ENCODE measurements around the gene CHRM1. TPM values are rescaled to one million over a fixed set of nuclear protein-coding genes. Genes with fewer than 3 reads are reported as not detected.

The CHRM1 gene
- total RNA-seq, 1 donor from 2014 or later: not detected

- DNase-seq (ENCODE audit: low spot score): no peak
Measured at GRCh38 chr11:62905296-62905695, 15.9 kb downstream of the CHRM1 start.

- no peak for DNase-seq (ENCODE audit: low spot score)
Measured at GRCh38 chr11:62902932-62903331, 18.2 kb downstream of the CHRM1 start.

GRCh38 chr11:62898027-62898426 lies 23.1 kb downstream of the CHRM1 start:
- DNase-seq (ENCODE audit: low spot score): no peak

DNA sequence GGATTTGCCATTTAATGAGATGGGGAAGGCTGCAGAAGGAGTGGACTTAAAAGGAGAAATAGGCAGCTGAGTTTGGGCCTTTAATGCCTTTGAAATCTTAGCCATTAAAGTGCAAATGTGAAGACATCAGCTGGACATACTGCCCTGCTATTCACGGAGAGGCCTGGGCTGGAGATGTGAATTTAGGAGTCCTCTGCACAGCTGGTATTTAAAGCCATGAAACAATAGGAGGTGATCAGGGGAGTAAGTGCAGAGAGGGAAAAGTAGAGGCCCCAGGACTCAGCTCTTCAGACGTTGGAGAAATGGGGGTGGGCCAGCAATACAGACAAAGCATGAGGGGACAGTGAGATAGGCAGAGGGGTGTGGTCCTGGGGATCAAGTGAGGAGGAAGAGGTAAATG lies 23.9 kb downstream of the CHRM1 start:
- DNase-seq (ENCODE audit: low spot score): no peak

- DNase-seq (ENCODE audit: low spot score): no peak
Measured at GRCh38 chr11:62896049-62896448, 25.1 kb downstream of the CHRM1 start.

- DNase-seq (ENCODE audit: low spot score): no peak
Measured at GRCh38 chr11:62895501-62895900, 25.7 kb downstream of the CHRM1 start.

DNA sequence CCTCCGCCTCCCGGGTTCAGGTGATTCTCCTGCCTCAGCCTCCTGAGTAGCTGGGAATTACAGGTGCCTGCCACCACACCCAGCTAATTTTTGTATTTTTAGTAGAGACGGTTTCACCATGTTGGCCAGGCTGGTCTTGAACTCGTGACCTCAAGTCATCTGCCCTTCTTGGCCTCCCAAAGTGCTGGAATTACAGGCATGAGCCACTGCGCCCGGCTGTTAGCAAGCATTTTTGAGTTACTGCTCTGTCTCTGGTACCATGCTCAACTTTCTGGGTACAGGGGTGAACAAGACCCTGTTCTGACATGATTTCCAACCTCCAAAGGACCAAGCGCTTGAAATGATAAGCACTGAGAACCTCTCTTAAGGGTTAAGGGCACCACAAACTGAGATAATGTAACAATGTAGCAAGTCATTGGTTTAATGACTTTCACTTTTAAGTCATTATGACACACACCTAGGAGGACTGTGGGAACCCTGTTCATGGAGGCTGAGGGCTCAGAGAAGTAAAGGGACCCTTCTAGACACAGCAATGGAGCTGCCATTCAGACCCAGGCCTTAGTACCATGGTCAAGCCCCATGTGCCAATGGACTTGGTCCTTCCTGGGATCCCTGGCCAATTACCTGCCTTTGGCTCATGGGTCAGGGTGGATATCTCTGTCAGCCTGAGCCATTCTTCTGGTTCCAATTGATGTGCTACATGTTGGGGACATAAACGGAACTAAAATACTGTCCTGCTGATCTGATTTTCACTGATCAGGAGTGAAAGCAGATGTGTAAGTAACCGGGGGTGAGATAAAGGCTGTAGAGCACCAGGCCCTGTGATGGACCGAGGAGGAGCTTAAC lies 28.9 kb downstream of the CHRM1 start:
- no peak for DNase-seq (ENCODE audit: low spot score)

GRCh38 chr11:62889484-62890437 lies 31.4 kb downstream of the CHRM1 start:
- no peak for DNase-seq (ENCODE audit: low spot score)

GRCh38 chr11:62889126-62889483 lies 32.1 kb downstream of the CHRM1 start:
- DNase-seq (ENCODE audit: low spot score): no peak

DNA sequence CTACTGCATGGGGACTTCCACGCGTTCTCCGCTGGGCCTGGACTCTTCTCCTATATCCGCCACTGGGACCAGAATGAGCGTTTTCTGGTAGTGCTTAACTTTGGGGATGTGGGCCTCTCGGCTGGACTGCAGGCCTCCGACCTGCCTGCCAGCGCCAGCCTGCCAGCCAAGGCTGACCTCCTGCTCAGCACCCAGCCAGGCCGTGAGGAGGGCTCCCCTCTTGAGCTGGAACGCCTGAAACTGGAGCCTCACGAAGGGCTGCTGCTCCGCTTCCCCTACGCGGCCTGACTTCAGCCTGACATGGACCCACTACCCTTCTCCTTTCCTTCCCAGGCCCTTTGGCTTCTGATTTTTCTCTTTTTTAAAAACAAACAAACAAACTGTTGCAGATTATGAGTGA lies 32.8 kb downstream of the CHRM1 start:
- no peak for DNase-seq (ENCODE audit: low spot score)

DNA sequence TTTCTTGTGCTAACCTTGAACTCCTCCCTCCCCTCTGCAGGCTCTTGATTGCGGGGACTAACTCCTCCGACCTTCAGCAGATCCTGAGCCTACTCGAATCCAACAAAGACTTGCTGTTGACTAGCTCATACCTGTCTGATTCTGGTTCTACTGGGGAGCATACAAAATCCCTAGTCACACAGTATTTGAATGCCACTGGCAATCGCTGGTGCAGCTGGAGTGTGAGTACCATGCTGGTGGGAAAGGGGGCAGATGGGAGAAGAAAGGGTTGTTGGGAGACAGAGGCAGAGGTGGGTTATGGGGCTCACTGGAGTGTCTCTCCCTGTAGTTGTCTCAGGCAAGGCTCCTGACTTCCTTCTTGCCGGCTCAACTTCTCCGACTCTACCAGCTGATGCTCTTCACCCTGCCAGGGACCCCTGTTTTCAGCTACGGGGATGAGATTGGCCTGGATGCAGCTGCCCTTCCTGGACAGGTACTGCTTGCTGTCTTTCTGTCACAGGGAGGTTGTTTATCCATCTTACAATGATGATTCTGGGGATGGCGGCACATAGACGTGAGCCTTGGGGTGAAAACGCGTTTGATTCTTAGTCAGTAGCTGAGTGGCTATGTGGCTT lies 35.9 kb downstream of the CHRM1 start:
- no peak for DNase-seq (ENCODE audit: low spot score)

DNA sequence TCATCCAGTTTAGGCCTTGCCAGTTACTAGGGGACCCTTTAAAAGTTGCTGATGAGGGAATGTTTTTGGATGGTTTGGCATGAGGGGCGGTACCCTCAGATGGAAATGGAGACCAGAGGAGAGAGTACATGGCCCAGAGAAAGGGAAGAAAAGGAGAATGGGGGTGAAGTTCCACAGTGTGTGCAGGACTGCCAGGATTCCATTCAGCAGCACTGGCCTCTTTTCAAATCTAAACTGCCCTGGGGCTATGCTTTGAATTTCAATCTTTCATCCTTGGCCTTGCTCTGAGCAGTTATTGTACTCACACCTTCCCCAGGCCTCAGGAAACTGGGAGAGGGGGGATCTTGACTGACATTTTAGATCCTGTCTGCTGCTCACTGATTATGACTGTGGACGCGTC lies 37.5 kb downstream of the CHRM1 start:
- no peak for DNase-seq (ENCODE audit: low spot score)

DNA sequence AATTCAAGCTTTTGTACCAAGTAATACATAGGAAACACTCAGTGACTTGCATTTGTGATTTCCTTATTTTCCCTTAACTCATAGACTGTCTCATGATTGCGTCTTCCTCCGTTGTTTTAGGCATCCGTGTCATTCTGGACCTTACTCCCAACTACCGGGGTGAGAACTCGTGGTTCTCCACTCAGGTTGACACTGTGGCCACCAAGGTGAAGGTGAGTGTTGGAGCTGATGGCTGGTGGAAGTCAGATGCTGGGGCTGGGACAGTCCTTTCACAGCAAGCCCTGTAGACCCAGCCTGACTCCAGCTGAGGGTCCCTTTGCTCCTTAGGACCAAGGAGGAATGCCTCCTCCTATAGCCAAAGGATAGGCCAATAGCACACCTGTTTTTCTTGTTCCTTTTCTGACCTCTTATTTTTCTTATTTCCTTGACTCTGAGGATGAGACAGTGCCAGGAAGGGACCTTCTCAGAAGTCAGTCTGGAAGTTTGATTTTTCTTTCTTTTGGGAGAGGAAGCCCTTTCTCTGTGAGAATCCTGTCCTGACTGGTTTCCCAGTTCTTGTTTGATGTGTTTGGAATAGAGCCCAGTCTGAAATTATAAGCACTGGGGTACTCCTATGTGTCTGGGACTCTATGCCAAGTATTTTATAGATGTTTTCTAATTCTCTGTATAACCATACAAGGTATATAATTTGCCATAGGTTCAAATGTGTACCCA lies 38.2 kb downstream of the CHRM1 start:
- no peak for DNase-seq (ENCODE audit: low spot score)

DNA sequence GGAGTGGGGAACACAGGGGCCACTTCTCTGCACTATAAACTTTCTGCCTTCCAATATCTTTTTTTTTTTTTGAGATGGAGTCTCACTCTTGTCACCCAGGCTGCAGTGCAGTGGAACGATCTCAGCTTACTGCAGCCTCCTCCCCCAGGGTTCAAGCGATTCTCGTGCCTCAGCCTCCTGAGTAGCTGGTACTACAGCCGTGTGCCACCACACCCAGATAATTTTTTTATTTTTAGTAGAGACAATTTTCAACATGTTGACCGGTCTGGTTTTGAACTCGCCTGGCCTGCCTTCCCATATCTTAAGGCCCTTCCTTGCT lies 38.8 kb downstream of the CHRM1 start:
- DNase-seq (ENCODE audit: low spot score): no peak

- peak; percentile 98 for DNase-seq (ENCODE audit: low spot score)
Measured at GRCh38 chr11:62881579-62882430, 39.4 kb downstream of the CHRM1 start.

DNA sequence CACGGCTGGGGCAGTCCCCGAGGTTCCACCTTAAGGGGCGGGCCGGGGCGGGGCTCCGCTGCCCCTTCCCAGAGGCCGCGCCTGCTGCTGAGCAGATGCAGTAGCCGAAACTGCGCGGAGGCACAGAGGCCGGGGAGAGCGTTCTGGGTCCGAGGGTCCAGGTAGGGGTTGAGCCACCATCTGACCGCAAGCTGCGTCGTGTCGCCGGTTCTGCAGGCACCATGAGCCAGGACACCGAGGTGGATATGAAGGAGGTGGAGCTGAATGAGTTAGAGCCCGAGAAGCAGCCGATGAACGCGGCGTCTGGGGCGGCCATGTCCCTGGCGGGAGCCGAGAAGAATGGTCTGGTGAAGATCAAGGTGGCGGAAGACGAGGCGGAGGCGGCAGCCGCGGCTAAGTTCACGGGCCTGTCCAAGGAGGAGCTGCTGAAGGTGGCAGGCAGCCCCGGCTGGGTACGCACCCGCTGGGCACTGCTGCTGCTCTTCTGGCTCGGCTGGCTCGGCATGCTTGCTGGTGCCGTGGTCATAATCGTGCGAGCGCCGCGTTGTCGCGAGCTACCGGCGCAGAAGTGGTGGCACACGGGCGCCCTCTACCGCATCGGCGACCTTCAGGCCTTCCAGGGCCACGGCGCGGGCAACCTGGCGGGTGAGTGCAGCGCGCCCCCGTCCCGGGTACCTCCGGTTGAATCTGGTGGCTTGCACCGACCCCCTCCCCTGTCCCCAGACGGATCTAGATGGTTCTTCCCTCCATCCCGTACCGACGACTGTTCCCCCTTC lies 40.2 kb downstream of the CHRM1 start, which contains the start of gene SLC3A2:
Gene SLC3A2 (plus strand): TSS at position 94 of the 776 bp plus-strand sequence. CDS start 128 bp downstream, at position 222.
- DNase-seq (ENCODE audit: low spot score): peak; percentile 93

DNA sequence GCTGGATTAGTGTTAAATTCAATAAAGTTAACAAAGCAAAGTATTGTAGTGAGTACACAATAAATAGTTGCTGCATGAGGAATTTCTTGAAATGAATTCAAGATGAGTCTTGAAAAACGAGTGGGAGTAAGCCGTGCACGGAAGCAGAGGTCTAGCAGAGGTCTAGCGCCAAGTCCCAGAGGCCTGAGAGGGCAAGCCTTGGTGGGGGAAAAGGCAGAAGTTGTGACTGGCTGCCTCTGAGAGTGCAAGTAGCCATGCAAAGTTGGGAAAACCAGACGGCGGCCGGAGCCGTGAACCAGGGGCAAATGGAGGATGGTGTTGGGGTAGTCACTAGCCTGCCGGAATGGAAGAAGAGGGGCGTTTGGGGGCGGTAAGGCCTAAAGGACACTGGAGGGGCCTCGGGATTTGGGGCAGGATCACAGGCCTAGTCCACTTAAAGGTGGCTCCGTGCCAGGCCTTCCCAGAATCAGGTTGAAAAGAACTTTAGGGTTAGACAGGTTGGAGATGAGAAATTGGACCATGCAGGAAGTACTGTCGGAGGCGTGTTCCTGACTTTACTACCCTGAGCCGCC lies 40.8 kb downstream of the CHRM1 start:
- DNase-seq (ENCODE audit: low spot score): no peak

DNA sequence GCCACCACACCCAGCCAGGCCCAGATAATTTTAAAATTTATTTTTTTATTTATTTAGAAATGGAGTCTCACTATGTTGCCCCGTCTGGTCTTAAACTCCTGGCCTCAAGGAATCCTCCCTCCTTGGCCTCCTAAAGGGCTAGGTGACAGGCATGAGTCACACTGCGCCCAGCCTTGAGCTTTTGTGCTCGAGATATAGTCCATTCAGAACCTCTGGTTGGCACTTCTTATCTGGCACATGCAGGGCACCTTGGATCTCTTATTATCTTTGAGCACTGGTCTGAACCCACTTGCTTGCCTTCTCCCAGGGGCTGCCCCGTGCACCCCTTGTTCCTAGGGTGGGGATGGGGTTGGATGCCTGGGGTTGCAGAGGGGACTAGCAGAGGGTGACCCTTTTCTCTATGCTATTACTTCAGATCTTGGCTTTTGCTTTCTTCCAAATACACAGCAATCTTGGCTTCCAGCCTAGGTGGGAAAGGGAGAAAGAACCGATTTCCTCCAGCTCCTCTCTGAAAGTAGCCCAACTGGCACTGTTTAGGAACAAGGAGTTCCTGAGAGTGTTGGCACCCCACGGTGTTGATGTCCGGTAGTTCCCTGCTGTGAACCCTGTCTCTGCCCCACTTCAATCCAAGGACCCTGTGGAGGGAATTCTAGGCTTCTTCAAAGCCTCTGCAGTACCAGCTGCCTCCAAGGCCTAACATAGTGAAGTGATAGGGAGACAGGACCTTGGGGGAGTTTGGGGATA lies 41.8 kb downstream of the CHRM1 start:
- DNase-seq (ENCODE audit: low spot score): peak; percentile 54

GRCh38 chr11:62876712-62877111 lies 44.5 kb downstream of the CHRM1 start:
- no peak for DNase-seq (ENCODE audit: low spot score)

Data from ureter (tissue), 1 donor.